ENCODE data around the gene CCT8.
A peak's percentile ranks its signal among the peaks of the same experiment; 100 is the strongest.

The CCT8 gene

DNA sequence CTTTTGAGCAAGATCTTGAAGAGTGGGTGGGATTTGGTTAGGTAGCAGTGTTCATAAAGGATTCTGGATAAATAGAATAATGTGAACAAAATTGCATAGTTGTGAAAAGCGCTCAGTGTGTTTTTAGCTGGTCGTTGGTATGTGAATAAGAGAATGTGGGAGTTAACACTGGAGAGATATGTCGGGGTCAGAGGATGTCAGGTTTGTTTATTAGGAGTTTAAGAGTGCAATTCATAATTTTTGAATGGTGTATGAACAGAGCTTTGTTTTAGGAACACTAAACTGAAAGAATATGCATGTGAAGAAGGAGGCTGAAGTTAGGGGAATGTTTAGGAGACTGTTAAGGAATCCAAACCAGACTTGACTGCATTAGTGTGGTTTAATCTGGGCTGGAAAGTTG, 39.6 kb downstream of the CCT8 start:
- DNase-seq (ENCODE audit: low read depth) = no peak
- H3K4me3 ChIP-seq (ENCODE audit: low read depth, low read length) = no peak overlapping the region
- TF ChIP-seq CTCF (conservative IDR thresholded peaks at IDR 0.05; ENCODE audit: low read depth, low read length) = no peak

DNA sequence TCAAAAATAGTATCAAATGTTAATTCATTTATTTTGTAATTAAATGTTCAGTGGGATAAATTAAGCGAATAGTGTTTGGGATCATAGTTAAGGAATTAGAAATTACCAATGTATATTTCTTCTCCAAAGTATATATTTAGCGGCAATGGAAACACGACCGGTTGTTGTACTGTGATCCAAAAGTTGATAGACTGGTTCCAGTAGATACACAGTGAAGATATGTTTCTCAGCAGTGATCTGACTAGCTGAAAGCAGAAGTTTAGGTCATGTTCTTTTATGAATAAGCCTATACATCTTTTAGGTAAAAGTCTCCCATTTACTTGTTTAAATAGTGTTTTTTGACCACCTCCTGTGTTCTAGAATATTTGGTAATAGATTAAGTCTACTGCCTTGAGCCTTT, 40.1 kb downstream of the CCT8 start:
- no peak overlapping the region for H3K4me3 ChIP-seq (ENCODE audit: low read depth, low read length)
- DNase-seq (ENCODE audit: low read depth) = no peak
- no peak for TF ChIP-seq CTCF (conservative IDR thresholded peaks at IDR 0.05; ENCODE audit: low read depth, low read length)

- no peak for DNase-seq (ENCODE audit: low read depth)
- H3K4me3 ChIP-seq (ENCODE audit: low read depth, low read length) = no peak overlapping the region
- TF ChIP-seq CTCF (conservative IDR thresholded peaks at IDR 0.05; ENCODE audit: low read depth, low read length) = no peak
These were observed 42.5 kb downstream of the CCT8 start for GRCh38 chr21:29030909-29031308.

DNA sequence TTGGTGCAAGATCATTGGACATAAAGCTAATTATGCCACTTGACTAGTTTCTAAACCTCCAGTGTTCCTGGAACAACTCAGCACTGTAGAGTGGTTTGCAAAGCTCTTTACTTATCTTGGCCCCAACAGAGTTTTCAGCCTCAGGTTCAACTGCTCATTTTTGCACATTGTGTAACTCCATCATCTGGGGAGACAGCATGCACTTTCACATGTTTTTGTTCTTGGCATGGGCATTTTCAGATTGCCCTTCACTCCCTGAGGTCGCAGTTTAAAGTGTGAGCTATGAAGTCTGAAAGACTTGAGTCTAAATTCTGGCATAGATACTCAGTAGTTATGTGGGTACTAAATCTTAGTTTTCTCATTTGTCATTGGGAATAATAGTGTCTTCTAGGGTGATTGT, 43.9 kb downstream of the CCT8 start:
- no peak for TF ChIP-seq CTCF (conservative IDR thresholded peaks at IDR 0.05; ENCODE audit: low read depth, low read length)
- H3K4me3 ChIP-seq (ENCODE audit: low read depth, low read length) = no peak overlapping the region
- DNase-seq (ENCODE audit: low read depth) = peak; percentile 28

DNA sequence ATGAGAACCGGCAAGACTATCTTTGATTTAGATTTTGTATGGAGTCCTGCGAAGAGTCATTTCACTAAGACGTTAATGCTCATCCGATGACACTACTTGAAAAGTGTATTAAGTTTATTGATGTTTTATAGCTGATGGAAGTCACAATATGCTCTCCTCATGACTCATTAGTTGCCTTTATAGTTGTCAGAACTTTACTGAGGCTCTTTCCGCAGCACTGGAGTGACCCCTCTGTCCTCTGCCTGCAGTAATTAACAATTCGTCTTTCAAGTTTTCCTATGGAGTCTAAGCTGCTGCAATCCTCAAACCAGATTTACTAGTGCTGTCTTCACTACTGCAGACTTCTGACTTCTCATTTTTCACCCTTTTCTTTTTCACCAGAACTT, 48.1 kb downstream of the CCT8 start:
- no peak for TF ChIP-seq CTCF (conservative IDR thresholded peaks at IDR 0.05; ENCODE audit: low read depth, low read length)
- DNase-seq (ENCODE audit: low read depth) = peak; percentile 41
- H3K4me3 ChIP-seq (ENCODE audit: low read depth, low read length) = peak overlapping the region; percentile 97

- DNase-seq (ENCODE audit: low read depth) = peak; percentile 100
- TF ChIP-seq CTCF (conservative IDR thresholded peaks at IDR 0.05; ENCODE audit: low read depth, low read length) = peak; percentile 23
- H3K4me3 ChIP-seq (ENCODE audit: low read depth, low read length) = peak within 1 kb of the TSS; percentile 97
These were observed 48.7 kb downstream of the CCT8 start, which contains the start of gene USP16 for GRCh38 chr21:29024474-29025327. TSS of gene USP16 (plus strand) at chr21:29024668. CDS start at chr21:29027914, 3,246 bp downstream.

DNA sequence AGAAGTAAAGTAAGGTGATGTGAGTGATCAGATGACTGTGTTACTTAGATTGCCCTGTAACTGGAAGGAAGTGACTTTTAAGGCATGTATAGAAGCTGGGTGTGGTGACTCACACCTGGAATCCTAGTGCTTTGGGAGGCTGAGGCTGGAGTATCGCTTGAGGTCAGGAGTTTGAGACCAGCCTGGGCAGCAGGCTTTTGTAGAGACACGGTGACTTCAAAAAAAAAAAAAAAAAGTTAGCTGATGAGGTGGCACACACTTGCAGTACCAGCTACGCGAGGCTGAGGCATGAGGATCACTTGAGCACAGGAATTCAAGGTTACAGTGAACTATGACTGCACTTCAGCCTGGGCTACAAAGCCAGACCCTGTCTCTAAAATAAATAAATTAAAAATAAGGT, 51.3 kb downstream of the CCT8 start:
- no peak for DNase-seq (ENCODE audit: low read depth)
- H3K4me3 ChIP-seq (ENCODE audit: low read depth, low read length) = no peak overlapping the region
- no peak for TF ChIP-seq CTCF (conservative IDR thresholded peaks at IDR 0.05; ENCODE audit: low read depth, low read length)

All from choroid plexus epithelial cell (primary cell).